Ammon's horn (tissue), 1 donor: Measurements from ENCODE around the gene SHANK3.

Experiments used
- DNase-seq: peaks from one replicate; pipeline ENCODE4 v3.0.0-alpha.2; 2016; ENCODE audit warnings: low spot score

The SHANK3 gene

DNA sequence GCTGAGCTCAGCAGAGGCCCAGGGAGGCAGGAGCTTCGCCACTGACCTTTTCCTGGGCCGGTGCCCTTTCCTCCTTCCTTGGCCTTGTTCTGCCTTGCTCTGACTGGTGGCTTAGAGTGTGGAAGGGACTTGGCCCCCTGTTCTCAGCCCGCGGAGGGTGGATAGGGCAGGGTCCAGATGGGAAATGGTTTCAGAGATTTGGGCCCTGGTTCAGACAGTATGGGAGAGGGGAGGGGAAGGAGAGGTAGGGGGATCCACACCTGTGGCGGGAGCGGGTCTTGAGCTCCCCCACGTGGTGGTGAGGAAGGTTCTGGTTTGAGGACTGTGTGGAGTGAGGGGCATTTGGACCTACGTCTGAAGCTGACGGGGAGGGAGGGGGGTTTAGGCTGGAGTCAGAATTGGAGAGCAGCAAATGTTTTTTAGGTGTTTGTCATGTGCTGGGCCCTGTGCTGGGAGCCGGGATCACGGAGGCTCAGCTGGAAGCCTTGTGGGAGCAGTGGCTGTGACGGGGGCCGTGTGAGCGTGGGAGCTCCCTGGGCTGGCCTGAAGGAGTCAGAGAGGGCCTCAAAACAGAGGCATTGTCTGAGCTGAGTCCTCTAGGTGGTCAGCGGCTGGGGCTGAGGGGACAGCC lies 27.2 kb downstream of the SHANK3 start:
- no peak for DNase-seq

DNA sequence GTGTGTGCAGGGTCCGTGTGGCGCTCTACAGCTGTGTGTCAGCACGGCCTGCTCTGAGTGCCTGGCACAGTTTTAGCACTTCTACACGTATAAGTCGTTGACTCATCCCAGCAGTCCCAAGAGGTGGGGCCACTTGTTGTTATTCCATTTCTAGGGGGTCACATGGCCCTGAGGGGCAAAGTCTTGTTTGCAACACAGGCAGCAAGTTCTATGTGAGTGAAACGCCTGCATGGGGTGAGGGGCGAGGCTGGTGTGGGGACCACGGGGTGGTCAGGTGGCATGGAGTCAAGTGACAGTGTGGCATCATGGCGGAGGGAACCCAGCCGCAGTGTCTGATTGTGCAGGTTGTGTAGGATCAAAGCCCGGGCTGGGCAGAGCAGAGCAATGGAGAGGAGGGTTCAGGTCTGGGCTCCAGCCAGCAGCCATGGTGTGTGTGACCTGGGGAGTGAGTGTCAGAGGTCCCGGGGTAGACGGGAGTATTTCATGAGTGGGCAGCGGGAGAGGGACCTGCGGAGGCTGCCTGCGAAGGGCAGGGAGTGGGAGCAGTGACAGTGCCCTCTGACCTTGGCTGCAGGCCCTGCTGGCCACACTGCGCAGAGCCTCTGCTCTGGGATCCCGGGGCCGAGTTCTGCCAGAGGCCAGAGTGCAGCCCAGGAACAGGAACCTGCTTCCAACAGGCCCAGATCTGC lies 27.9 kb downstream of the SHANK3 start:
- DNase-seq, result no peak

DNA sequence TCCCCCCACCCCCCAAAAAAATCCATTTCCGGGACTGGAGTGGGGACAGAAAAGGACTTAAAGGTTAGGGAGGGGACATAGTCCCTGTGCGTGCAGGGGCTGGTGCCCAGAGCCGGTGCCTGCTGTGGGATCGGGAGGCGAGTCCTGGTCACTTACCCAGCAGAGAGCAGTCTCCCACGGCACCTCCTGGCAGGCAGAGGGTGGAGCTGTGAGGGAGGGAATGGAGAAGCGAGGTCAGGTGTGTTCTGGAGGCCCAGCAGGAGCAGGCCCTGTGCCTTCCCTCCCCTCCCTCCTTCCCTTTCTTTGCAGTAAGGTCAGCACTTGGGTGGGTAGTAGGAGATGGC lies 28.4 kb downstream of the SHANK3 start:
- DNase-seq, result no peak

DNA sequence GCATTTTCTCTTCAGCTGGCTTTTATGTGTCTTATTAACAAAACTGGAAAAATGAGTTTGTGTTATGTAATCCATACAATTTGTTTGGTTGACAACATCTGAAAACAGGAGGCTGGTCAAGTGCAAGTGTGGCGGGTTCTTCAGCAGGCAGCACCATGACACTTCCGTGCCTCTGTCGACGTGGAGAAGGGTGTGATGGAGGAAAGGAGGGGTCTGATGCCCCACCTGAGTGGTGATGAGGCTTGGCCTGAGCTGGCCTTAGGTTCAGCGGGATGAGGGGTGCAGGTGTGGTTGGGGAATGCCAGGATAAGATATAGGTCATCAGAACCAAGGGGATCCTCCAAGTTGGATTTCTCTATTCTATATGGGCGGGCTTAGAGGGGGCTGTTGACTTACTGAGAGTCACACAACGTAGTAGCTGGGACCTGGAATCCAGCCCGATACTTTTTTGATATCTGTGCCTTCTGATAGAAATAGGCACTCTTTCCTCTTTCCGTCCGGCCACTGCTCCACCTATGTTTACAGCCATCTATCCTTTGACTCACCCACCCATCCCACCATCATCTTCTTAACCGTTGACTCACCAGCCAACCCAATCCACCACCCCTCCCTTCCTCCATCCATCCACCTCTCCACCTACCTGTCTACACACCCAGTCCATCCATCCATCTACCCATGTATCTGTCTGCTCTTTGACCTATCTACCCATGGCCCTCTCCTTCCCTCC lies 29.0 kb downstream of the SHANK3 start:
- DNase-seq, result no peak

DNA sequence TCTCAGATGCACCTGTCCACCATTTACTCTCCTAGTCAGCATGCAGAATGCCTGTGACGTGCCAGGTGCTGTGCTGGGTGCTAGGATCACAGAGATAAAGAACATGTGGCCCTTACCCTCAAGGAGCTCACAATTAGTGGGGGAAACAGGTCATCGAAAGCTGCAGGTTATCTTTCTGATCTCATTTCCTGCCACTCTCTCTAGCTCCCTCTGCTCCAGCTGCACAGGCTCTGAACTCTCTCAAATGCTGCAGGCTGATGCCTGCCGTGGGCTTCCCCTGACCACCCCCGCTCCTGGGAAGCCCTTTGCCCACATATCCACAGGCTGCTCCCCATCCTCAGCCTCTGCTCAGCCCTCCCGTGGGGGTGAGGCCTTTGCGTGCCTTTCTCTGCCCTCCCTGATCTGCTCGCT lies 29.6 kb downstream of the SHANK3 start:
- no peak for DNase-seq

DNA sequence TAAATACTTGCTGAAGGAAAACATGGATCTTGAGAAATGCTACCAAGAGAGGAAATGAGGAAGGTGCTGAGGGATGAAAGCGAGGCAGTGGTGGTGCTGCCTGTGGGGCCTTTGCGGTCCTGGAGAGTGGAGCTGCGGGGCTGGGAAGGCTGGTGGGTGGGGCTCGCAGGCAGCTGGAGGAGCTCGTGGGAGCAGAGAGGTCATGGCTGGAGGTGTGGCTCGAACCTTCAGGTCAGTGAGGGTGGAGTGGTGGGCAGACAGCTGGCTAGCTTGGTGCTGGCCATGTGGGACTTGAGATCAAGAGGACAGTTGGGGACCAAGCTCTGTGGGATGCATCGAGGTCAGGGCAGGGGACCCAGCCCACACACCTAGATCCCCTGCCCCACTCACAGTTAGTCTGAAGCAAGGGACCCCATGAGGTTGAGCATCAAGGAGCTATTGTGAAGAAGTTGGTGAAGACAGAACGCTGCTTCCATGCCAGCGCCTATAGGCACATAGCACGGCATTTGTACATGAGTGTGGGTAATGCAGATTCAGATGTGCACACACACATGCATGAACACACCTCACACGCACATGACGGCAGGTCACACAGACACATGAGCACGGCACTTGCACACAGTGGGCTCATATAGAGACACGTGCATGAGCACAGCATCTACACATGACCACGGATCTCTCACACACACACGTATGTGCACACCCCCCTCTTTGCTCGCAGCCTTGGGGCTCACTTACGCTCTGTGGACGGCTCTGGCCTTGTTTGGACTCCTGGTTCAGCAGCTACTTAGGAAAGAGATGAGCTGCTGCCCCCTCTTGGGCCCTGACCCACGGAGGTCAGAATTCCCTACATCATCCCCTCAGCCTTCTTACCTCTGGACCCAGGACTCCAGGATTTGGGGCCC lies 30.4 kb downstream of the SHANK3 start:
- no peak for DNase-seq

DNA sequence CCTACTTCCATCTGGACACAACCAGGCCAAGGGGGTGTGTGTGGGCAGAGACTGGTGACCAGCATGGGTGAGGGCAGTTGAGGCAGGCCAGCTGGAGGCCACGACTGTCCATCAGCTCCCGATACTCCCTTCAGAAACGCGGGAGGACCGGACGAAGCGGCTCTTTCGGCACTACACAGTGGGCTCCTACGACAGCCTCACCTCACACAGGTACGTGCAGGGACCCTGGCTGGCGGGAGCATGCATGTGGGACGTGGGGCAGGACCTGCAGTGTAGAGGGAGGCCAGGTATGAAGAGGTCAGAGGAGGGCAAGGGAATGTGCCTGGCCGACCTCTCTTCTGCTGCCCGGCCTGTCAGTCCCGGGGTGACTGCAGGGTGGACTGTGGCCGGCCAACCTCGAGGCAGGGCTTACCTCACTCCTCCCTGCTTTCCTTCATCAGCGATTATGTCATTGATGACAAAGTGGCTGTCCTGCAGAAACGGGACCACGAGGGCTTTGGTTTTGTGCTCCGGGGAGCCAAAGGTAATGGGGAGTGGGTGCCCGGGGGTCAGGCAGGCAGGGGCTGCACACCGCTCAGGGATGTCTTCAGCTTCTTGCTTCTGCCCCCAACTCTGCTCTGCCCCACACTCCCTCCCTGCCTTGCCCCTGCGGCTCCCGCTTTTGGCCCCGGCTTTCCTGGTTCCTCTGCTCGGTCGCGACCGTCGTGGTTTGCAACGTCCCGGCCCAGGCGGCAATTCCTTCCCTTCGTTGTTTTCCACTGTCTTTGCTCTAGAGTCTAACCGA lies 31.3 kb downstream of the SHANK3 start:
- no peak for DNase-seq

DNA sequence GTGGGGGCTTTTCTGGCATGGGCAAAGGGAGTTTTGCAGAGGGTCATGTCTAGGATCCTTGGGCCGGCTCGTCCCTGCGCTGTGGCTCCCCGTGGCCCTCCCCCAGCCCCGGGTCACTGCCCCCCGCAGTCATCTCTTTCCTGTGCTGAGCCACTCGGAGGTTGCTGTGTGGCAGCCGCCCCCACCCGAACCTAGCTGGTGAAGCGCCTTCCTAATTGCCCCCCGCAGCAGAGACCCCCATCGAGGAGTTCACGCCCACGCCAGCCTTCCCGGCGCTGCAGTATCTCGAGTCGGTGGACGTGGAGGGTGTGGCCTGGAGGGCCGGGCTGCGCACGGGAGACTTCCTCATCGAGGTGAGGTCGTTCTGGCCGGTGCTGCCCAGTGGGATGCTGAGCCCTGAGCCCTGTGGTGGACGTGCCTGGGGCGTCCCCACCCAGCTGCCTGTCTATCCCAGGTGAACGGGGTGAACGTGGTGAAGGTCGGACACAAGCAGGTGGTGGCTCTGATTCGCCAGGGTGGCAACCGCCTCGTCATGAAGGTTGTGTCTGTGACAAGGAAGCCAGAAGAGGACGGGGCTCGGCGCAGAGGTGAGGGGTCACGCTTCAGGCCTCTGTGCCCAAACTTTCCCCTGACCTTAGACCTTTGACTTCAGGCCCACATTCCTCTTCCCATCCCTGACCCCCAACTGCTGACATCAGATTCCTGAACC lies 32.0 kb downstream of the SHANK3 start:
- DNase-seq, result no peak

DNA sequence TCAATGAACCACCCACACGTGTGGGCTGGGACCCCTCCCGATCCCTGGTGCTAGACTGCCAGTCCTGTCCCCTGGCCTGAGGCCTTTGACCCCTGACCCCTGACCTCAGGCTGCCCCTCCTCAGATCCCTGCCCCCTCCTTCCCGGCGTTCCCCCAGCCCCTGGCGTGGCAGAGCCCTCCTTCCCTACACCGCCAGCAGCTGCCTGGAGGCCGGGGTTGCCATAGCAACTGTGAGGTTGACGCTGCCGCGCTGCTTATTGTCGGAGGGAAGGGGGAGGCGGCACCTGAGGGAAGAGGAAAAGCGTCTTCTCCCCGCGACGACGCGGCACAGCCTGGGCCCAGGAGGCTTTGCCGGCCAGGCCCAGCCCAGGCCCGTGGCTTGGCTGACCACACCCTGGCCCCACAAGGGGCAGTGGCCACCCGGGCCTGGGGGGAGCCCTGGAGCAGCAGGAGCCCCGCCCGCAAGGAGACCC lies 32.6 kb downstream of the SHANK3 start:
- DNase-seq, result peak; percentile 86

DNA sequence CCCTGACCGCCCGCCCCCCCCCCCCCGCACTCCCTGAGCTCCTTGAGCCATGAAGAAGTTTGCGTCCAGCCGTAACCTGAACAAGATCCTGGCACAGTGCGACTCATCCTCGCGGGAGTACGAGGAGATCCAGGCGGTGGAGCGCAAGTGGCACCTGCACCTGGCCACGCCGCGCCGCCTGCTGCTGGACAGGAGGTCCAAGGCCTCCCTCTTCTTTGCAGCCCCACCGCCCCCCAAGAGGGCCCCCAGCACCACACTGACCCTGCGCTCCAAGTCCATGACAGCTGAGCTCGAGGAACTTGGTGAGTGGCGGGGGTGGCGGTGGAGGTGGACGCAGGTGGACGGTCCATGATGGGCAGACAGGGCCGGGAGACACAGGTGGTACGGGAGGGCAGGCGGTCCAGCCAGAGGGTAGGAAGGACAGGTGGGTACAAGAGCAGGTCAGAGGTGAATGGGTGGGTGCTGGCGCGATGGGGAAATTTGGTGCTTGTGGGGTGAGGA lies 33.3 kb downstream of the SHANK3 start:
- DNase-seq, result no peak

DNA sequence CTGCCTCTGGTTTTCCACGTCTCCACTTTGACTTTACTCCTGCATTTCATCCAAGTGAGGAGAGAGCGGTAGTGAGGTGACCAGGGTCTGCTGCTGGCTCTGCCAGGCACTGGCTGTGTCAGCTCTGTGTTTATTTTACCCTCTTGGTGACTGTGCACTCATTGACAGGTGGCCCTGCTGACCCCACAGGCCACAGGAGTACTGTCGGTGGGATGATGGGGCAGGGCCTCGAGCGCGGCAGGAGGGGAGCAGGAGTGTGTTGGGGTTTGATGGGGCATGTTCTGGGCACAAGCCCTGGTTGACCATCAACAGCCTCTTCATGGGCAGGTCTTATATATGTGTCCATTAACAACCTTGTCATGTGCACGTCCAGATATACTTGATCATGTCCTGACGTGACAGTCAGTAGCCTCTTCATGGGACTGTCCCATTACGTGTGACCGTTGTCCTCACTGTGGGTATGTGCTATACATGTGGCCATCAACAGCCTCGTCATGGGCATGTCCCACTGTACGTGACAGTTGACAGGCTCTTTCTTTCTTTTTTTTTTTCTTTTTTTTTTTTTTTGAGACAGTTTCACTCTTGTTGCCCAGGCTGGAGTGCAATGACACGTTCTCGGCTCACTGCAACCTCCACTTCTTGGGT lies 34.0 kb downstream of the SHANK3 start:
- no peak for DNase-seq

DNA sequence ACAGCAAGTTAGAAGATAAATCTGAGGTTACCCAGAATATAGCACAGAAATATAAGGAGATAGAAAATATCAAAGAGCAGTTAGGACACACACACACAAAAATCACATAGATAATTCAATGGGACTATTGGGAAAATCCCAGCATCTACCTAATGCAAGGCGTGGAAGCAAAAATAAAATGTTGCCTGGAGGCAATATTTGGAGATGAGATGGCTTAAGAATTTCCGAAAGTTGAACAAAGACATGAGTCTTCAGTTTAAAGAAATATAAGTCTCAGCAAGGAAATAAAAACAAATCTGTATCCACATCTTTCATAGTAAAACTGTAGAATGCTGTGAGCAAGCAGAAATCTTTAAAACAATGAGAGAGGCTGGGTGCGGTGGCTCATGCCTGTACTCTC lies 35.9 kb downstream of the SHANK3 start:
- DNase-seq, result no peak

DNA sequence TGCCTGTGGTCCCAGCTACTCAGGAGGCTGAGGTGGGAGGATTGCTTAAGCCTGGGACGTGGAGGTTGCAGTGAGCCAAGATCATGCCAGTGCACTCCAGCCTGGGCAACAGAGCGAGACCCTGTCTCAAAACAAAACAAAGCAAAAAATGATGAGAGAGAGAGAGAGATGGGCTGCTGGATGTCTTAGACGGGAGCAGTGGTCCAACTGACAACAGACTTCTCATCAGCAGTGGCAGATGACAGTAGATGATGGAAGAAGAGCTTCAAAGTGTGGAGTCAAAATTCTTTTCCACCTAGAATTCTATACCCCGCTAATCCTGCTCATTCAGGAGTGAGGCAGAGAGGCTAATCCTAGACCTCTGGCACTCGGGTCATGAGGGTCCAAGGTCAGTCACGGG lies 36.4 kb downstream of the SHANK3 start:
- no peak for DNase-seq

DNA sequence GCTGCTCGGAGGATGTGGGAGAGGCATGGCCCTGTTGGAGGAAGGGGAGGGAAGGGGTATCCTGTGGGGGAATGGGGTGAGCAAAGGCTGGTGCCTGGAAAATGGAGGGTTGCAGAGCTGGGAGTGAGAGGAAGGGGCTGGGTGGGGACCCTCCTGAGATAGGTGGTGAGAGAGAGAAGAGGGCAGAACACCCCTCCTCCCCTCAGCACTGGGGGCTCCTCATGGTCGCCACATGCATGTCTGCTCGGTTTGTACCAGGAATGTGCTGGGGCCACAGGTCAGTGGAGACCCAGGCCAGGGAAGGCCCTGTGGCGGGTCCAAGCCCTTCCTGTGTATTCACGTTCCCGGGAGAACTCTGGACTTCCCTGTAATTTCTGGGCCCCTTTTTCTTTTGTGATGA lies 37.6 kb downstream of the SHANK3 start:
- no peak for DNase-seq

DNA sequence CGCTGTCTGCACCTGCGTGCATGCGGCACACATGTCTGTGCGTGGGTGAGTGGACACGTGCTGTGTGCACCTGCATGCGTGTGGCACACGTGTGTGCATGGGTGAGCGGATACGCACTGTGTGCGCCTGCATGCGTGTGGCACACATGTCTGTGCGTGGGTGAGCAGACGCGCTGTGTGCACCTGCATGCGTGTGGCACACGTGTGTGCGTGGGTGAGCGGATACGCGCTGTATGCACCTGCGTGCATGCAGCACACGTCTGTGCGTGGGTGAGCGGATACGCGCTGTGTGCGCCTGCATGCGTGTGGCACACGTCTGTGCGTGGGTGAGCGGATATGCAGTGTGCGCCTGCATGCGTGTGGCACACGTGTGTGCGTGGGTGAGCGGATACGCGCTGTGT lies 38.3 kb downstream of the SHANK3 start:
- no peak for DNase-seq

DNA sequence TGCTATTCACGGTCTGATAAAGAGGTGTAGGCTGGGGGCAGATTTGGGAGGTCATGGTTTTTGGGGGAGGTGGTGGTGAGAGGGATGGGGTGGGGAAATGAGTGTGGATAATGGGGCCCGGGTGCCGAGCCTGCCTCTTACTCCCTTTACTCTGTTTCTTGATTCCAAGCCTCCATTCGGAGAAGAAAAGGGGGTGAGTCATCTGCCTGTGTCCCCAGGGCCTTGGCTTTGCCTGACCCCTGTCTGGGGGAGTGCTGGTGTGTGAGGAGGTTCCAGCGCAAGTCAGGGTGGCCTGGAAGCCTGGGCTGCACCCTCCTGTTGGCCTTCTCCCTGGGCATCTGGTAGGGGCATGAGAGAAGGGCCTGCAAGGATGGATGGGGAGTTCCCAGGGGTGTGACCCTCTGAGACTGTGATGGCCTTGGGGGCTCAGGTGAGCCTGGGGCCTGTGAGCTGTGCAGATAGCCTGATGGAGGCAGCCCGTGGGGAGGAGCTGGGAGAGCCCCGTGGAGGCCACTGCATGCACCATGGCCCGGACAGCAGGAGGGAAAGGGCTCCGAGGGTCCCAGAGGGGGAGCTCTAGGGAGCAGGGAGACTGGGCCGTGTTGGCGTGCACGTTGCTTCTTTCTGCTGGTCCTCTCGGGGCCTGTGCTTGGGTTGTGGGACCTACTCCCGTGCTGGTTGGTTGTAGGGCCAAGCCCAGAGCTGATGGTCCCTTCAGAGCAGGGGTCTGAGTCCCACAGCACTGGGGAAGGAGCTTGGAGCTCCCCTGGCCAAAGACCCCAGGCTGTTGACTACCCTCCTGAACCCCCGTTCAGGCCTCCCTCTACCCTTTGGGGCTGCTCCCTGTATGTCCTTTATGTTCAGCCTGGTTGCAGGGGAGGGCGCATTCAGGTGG lies 39.1 kb downstream of the SHANK3 start:
- no peak for DNase-seq

DNA sequence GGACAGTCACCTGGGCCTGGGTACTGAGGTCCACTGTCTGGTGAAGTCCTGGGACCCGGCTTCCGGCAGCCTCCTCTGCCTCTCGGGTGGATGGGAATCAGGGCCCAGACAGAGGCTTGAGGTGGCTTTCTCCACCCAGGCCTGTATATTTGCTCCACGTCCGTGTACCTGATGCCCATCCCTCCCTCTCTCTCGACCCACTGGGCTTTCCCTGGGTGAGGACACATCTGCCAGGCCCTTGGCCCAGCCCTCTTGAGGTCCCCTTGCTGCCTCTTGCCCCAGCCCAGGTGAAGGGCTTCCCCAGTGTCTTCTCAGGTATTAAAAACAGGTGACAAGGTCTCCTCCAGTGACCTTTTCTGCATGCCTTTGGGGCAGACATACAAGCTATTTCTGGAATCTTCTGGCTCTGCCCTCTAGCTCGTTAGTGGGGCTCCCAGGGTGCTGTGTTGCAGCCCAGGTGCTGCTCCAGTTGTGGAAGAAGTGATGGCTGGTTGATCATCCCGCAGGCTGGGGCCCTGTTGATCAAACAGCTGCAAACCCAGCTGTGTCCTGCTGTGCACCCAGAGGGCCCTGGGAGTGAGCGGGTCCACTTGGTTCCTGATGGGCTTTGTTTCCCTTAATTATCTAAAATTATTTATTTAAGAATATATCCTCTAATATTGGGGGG lies 39.9 kb downstream of the SHANK3 start:
- no peak for DNase-seq

DNA sequence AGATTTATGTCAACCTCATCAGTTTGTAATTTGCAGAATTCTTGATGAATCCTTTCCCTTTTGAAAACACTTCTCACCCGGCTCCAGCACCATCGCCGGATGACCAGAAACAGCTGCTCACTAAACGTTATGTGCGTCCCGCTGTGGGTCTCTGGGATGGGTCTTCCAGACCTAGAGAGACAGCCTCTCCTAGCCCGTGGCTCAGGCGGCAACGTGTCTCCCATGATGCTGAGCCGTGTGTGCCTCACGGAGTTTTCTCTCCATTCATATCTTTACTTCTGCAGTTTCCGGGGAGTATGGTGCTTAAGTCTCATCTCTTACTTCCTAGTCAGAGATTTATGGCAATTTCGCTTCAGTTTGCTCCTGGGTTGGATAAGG lies 40.4 kb downstream of the SHANK3 start:
- DNase-seq, result no peak
